Measurements from ENCODE around the gene ASB16.

ASB16 gene

GRCh38 chr17:44191369-44191768 is 20.9 kb downstream of the ASB16 start:
- no peak for DNase-seq

GRCh38 chr17:44191941-44192496 is 21.5 kb downstream of the ASB16 start:
- DNase-seq = no peak

GRCh38 chr17:44192750-44193149 is 22.2 kb downstream of the ASB16 start:
- DNase-seq = no peak

- DNase-seq = no peak
These were observed 23.0 kb downstream of the ASB16 start for GRCh38 chr17:44193326-44194084.

- DNase-seq = no peak
These were observed 26.6 kb downstream of the ASB16 start for GRCh38 chr17:44197107-44197506.

- DNase-seq = peak; percentile 19
These were observed 27.6 kb downstream of the ASB16 start for GRCh38 chr17:44197980-44198720.

GRCh38 chr17:44198721-44199552 is 28.4 kb downstream of the ASB16 start:
- DNase-seq = no peak

GRCh38 chr17:44199553-44200477 is 29.3 kb downstream of the ASB16 start, which contains the start of gene ATXN7L3:
TSS of gene ATXN7L3 (minus strand) at chr17:44199884. CDS start at chr17:44198070, 1,814 bp downstream.
- DNase-seq = peak; percentile 96

- no peak for DNase-seq
These were observed 30.1 kb downstream of the ASB16 start for GRCh38 chr17:44200478-44201155.

GRCh38 chr17:44202756-44203155 is 32.3 kb downstream of the ASB16 start:
- no peak for DNase-seq

- DNase-seq = no peak
These were observed 33.4 kb downstream of the ASB16 start for GRCh38 chr17:44203731-44204440.

- no peak for DNase-seq
These were observed 34.0 kb downstream of the ASB16 start for GRCh38 chr17:44204441-44204882.

GRCh38 chr17:44205962-44206824 is 35.7 kb downstream of the ASB16 start:
- no peak for DNase-seq

- no peak for DNase-seq
These were observed 36.3 kb downstream of the ASB16 start for GRCh38 chr17:44206825-44207155.

- no peak for DNase-seq
These were observed 36.8 kb downstream of the ASB16 start for GRCh38 chr17:44207319-44207718.

- no peak for DNase-seq
These were observed 37.2 kb downstream of the ASB16 start for GRCh38 chr17:44207743-44208142.

GRCh38 chr17:44209786-44210341 is 39.4 kb downstream of the ASB16 start:
- DNase-seq = no peak

- DNase-seq = no peak
These were observed 40.1 kb downstream of the ASB16 start for GRCh38 chr17:44210342-44211192.

Measured in DMS79 (cell line).